Liver (tissue), 9 donors: ENCODE measurements around the gene MMP25. TPM values are rescaled to one million over a fixed set of nuclear protein-coding genes. Genes with fewer than 3 reads are reported as not detected.
"Not testable (repeated sequence)": the region's sequence is repeated elsewhere in the genome, so short reads cannot be mapped to it uniquely, and the experiment has no call there.

ENCODE experiments used
- DNase-seq: peaks from one replicate; pipeline ENCODE4 v3.0.0-alpha.2; 2017; ENCODE audit warnings: low spot score
- H3K27ac ChIP-seq, 2 donors: one replicate each; pipeline ENCODE4 v1.7.0; 2013; ENCODE audit warnings: inconsistent platforms in 2 of 2, low read length in 2 of 2, control low read depth in 1 of 2, low read depth in 1 of 2, mild to moderate bottlenecking in 1 of 2
- H3K27me3 ChIP-seq, 4 donors: one replicate each; pipeline versions ENCODE4 v1.6.1 to v1.7.0; 2013; ENCODE audit warnings: low read length in 3 of 4, inconsistent platforms in 1 of 4, mild to moderate bottlenecking in 1 of 4, moderate library complexity in 1 of 4; ENCODE audit not compliant: control insufficient read depth in 4 of 4, insufficient read depth in 4 of 4
- H3K36me3 ChIP-seq, 4 donors: one replicate each; pipeline versions ENCODE4 v1.6.1 to v1.7.0; 2013; ENCODE audit warnings: low read length in 3 of 4, mild to moderate bottlenecking in 3 of 4, low read depth in 1 of 4, moderate library complexity in 1 of 4; ENCODE audit not compliant: control insufficient read depth in 4 of 4, insufficient read depth in 3 of 4
- H3K4me1 ChIP-seq, 4 donors: one replicate each; pipeline versions ENCODE4 v1.6.1 to v1.7.0; 2013; ENCODE audit warnings: low read length in 3 of 4, mild to moderate bottlenecking in 3 of 4, moderate library complexity in 1 of 4; ENCODE audit not compliant: control insufficient read depth in 4 of 4, insufficient read depth in 4 of 4
- H3K4me3 ChIP-seq, 3 donors: one replicate each; pipeline versions ENCODE4 v1.6.1 to v1.7.0; 2013; ENCODE audit warnings: low read length in 3 of 3, control low read depth in 1 of 3, low read depth in 1 of 3, mild to moderate bottlenecking in 1 of 3
- H3K9ac ChIP-seq, 2 donors: one replicate each; pipeline ENCODE4 v1.7.0; 2013; ENCODE audit warnings: low read length in 2 of 2, mild to moderate bottlenecking in 2 of 2, moderate library complexity in 2 of 2, control low read depth in 1 of 2, low read depth in 1 of 2
- H3K9me3 ChIP-seq, 4 donors: one replicate each; pipeline versions ENCODE4 v1.6.1 to v1.7.0; 2013; ENCODE audit warnings: low read length in 3 of 4; ENCODE audit not compliant: control insufficient read depth in 4 of 4
- EGR1 ChIP-seq, 2 donors: IDR thresholded peaks; 2 replicates each; pipeline ENCODE4 v1.6.1; 2016 to 2018; ENCODE audit warnings: antibody characterized with exemption in 2 of 2, low read depth in 2 of 2
- FOXA1 ChIP-seq: IDR thresholded peaks from 2 replicates; pipeline ENCODE4 v1.6.1; 2016; ENCODE audit warnings: antibody characterized with exemption
- FOXA2 ChIP-seq: IDR thresholded peaks from 2 replicates; pipeline ENCODE4 v1.6.1; 2016; ENCODE audit warnings: antibody characterized with exemption
- GABPA ChIP-seq, 2 donors: IDR thresholded peaks in 1 of 2; conservative IDR thresholded peaks in 1 of 2; 2 replicates each; pipeline ENCODE4 v1.6.1; 2016; ENCODE audit warnings: antibody characterized with exemption in 2 of 2, mild to moderate bottlenecking in 1 of 2, moderate library complexity in 1 of 2
- HNF4A ChIP-seq, 2 donors: conservative IDR thresholded peaks; 2 replicates each; pipeline ENCODE4 v1.6.1; 2016; ENCODE audit warnings: antibody characterized with exemption in 2 of 2, mild to moderate bottlenecking in 2 of 2
- HNF4G ChIP-seq: IDR thresholded peaks from 2 replicates; pipeline ENCODE4 v1.6.1; 2016; ENCODE audit warnings: antibody characterized with exemption
- JUND ChIP-seq, 2 donors: IDR thresholded peaks; 2 replicates each; pipeline ENCODE4 v1.6.1; 2016; ENCODE audit warnings: antibody characterized with exemption in 2 of 2
- NR2F2 ChIP-seq: IDR thresholded peaks from 2 replicates; pipeline ENCODE4 v1.6.1; 2016; ENCODE audit warnings: antibody characterized with exemption
- RAD21 ChIP-seq, 2 donors: IDR thresholded peaks; 2 replicates each; pipeline ENCODE4 v1.6.1; 2016; ENCODE audit warnings: antibody characterized with exemption in 2 of 2, mild to moderate bottlenecking in 2 of 2
- RXRA ChIP-seq, 2 donors: IDR thresholded peaks; 2 replicates each; pipeline ENCODE4 v1.6.1; 2017 to 2018; ENCODE audit warnings: antibody characterized with exemption in 2 of 2, mild to moderate bottlenecking in 1 of 2
- SP1 ChIP-seq: IDR thresholded peaks from 2 replicates; pipeline ENCODE4 v1.6.1; 2018; ENCODE audit warnings: antibody characterized with exemption, mild to moderate bottlenecking
- TAF1 ChIP-seq: conservative IDR thresholded peaks from 2 replicates; pipeline ENCODE4 v1.6.1; 2016; ENCODE audit warnings: antibody characterized with exemption, mild to moderate bottlenecking
- YY1 ChIP-seq: IDR thresholded peaks from 2 replicates; pipeline ENCODE4 v1.6.1; 2016; ENCODE audit warnings: antibody characterized with exemption, mild to moderate bottlenecking
- WGBS: extraction: QIAGEN DNeasy Blood & Tissue Kit; methylation state at CpG from one replicate; pipeline ENCODE4 v1.1.7; 2013; 5-methylcytosine and 5-hydroxymethylcytosine counted together
- polyA plus RNA-seq, 2 donors: library from polyadenylated mRNA; stranded (reverse) in 1 of 2; unstranded in 1 of 2; fragments of 200-250 nt in 1 of 2; fragments of >200 nt in 1 of 2; fragmentation: Nextera tagmentation in 1 of 2; extraction: Ambion mirVana in 1 of 2; gene quantifications; one replicate each; pipeline versions ENCODE4 v1.2.1 to v1.2.3, GENCODE V29; 2013 to 2015
- total RNA-seq, 2 donors: library from RNA; depleted of rRNA; stranded (reverse); fragments of >200 nt; gene quantifications; one replicate each; pipeline ENCODE4 v1.2.3, GENCODE V29; 2014
- TF ChIP-seq, protein P1 (sequence below): fragments of 150-350 bp; IDR thresholded peaks from 2 replicates; pipeline ENCODE4 v1.5.1; 2017; ENCODE audit warnings: improper control_type of control experiment, low read depth, low read length; ENCODE audit not compliant: missing input control
- TF ChIP-seq, protein P2 (sequence below): IDR thresholded peaks from 2 replicates; pipeline ENCODE4 v1.6.1; 2016; ENCODE audit warnings: antibody characterized with exemption
- TF ChIP-seq, protein P3 (sequence below): IDR thresholded peaks from 2 replicates; pipeline ENCODE4 v1.6.1; 2016; ENCODE audit warnings: antibody characterized with exemption
- TF ChIP-seq, protein P4 (sequence below): IDR thresholded peaks from 2 replicates; pipeline ENCODE4 v1.6.1; 2016; ENCODE audit warnings: antibody characterized with exemption, mild to moderate bottlenecking
- donor health status: healthy.
- donor health status: healthy.
- donor health status: healthy.
- donor health status: healthy.
- donor health status: healthy.

MMP25 gene
- total and polyA plus RNA-seq, 4 donors, result 0.47 to 2.7 (median 0.96) TPM

DNA sequence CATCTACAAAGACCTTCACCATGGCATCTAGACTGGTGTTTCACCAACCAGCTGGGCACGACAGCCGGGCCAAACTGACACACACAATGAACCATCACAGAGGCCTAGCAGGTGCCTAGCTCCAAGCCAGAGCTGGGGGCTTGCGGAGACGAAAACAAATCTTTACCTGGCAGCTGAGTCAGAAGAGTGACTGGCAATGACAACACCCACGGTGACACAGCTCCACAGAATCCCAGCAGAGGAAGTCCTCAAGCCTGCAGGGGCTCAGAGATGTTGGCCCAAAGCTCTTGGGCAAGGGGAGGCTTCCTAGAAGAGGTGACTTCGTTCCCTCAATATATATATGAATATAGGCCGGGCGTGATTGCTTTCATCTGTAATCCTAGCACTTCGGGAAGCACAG, 5.1 kb downstream of the MMP25 start:
- H3K4me3 ChIP-seq, result no peak overlapping the region
- WGBS, result 84% methylated on average over 9 of the region's 9 CpGs
- H3K27ac ChIP-seq, result no peak overlapping the region
- peaks cover 0 to 5% (median 2%) of the 10 kb centered on the region in 4 donors for H3K4me1 ChIP-seq
- peaks cover 0 to 6% (median 0%) of the 10 kb centered on the region in 4 donors for H3K27me3 ChIP-seq
- H3K36me3 ChIP-seq, result peaks cover 0 to 2% (median 0%) of the 10 kb centered on the region in 4 donors
- H3K9ac ChIP-seq, result no peak overlapping the region
- DNase-seq, result no peak
- TF ChIP-seq TAF1 (no peak), EGR1 (IDR thresholded peaks at IDR 0.05; ENCODE audit: low read depth in 2 of 2) (no peak), GABPA (IDR thresholded peaks at IDR 0.05 in 1 of 2, conservative IDR thresholded peaks at IDR 0.05 in 1 of 2) (no peak), SP1 (no peak), FOXA1 (no peak), NR2F2 (no peak), HNF4A (conservative IDR thresholded peaks at IDR 0.05) (no peak), RXRA (IDR thresholded peaks at IDR 0.05) (no peak), HNF4G (no peak), YY1 (no peak), RAD21 (IDR thresholded peaks at IDR 0.05) (no peak), FOXA2 (no peak), JUND (IDR thresholded peaks at IDR 0.05) (no peak)
- TF ChIP-seq, protein P1, sequence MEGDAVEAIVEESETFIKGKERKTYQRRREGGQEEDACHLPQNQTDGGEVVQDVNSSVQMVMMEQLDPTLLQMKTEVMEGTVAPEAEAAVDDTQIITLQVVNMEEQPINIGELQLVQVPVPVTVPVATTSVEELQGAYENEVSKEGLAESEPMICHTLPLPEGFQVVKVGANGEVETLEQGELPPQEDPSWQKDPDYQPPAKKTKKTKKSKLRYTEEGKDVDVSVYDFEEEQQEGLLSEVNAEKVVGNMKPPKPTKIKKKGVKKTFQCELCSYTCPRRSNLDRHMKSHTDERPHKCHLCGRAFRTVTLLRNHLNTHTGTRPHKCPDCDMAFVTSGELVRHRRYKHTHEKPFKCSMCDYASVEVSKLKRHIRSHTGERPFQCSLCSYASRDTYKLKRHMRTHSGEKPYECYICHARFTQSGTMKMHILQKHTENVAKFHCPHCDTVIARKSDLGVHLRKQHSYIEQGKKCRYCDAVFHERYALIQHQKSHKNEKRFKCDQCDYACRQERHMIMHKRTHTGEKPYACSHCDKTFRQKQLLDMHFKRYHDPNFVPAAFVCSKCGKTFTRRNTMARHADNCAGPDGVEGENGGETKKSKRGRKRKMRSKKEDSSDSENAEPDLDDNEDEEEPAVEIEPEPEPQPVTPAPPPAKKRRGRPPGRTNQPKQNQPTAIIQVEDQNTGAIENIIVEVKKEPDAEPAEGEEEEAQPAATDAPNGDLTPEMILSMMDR, result no peak
- TF ChIP-seq, protein P2, sequence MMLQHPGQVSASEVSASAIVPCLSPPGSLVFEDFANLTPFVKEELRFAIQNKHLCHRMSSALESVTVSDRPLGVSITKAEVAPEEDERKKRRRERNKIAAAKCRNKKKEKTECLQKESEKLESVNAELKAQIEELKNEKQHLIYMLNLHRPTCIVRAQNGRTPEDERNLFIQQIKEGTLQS, result no peak
- TF ChIP-seq, protein P3, sequence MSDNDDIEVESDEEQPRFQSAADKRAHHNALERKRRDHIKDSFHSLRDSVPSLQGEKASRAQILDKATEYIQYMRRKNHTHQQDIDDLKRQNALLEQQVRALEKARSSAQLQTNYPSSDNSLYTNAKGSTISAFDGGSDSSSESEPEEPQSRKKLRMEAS, result no peak
- TF ChIP-seq, protein P4, sequence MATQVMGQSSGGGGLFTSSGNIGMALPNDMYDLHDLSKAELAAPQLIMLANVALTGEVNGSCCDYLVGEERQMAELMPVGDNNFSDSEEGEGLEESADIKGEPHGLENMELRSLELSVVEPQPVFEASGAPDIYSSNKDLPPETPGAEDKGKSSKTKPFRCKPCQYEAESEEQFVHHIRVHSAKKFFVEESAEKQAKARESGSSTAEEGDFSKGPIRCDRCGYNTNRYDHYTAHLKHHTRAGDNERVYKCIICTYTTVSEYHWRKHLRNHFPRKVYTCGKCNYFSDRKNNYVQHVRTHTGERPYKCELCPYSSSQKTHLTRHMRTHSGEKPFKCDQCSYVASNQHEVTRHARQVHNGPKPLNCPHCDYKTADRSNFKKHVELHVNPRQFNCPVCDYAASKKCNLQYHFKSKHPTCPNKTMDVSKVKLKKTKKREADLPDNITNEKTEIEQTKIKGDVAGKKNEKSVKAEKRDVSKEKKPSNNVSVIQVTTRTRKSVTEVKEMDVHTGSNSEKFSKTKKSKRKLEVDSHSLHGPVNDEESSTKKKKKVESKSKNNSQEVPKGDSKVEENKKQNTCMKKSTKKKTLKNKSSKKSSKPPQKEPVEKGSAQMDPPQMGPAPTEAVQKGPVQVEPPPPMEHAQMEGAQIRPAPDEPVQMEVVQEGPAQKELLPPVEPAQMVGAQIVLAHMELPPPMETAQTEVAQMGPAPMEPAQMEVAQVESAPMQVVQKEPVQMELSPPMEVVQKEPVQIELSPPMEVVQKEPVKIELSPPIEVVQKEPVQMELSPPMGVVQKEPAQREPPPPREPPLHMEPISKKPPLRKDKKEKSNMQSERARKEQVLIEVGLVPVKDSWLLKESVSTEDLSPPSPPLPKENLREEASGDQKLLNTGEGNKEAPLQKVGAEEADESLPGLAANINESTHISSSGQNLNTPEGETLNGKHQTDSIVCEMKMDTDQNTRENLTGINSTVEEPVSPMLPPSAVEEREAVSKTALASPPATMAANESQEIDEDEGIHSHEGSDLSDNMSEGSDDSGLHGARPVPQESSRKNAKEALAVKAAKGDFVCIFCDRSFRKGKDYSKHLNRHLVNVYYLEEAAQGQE, result no peak
- no peaks in the 10 kb centered on the region for H3K9me3 ChIP-seq

DNA sequence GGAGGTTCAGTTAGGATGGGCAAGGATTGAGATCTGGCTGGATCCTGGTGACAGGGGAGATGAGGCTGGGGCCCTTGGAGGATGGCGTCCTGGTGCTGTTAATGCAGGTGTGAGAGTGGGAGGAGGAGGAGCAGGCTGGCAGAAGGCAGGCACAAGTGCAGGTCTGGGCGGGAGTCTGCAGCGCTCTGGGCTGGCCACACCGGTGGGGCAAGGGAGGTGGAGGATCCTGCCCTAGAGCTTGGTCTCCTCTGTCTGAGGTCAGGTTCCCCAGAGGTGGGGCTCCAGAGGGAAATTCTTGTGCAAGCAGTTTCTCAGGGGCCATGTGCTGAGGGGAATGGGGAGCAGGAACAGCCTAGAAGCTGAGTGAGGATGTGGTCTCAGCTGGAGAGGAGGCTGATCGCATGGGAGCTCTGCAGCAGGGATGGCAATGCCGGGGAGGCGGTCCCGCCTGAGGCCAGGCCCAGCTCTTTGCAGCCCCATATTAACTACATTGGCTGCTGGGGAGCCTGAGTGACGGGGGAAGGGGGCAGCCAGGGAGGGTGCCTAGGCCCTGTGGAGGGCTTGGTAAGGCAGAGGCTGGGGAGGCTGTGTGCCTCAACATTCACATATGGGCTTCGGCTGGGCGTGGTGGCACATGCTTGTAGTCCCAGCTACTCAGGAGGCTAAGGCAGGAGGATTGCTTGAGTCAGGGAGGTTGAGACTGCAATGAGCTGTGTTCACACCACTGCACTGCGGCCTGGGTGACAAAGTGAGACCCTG, 6.4 kb downstream of the MMP25 start:
- not testable (repeated sequence) for H3K4me3 ChIP-seq, H3K27me3 ChIP-seq, H3K27ac ChIP-seq, H3K4me1 ChIP-seq, H3K9ac ChIP-seq, H3K9me3 ChIP-seq, DNase-seq, H3K36me3 ChIP-seq
- WGBS, result 78% methylated on average over 11 of the region's 12 CpGs

DNA sequence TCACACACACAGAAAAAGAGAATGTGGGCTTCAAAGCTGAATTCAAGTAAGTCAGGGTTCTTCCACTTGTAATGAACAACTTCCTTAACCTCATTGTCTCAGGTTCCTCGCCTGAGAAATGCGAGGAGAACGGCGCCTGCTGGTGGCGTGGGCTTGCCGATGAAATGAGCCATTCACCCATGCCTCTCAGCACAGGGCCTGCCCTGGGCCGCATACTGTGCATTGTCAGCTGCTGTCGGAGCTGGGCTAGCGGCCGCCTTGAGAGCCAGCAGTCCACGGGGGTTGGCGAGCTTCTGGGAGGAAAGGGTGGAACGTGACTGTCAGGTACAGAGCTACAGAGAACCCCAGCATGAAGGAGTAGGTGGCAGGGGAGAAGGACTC, 7.0 kb downstream of the MMP25 start:
- H3K9ac ChIP-seq, H3K4me1 ChIP-seq, H3K27me3 ChIP-seq, H3K36me3 ChIP-seq, H3K27ac ChIP-seq, H3K9me3 ChIP-seq, DNase-seq, H3K4me3 ChIP-seq: not testable (repeated sequence)
- 91% methylated on average over 12 of the region's 13 CpGs for WGBS
